ENCODE measurements around the gene NOC2L. TPM values are rescaled to one million over a fixed set of nuclear protein-coding genes. Genes with fewer than 3 reads are reported as not detected.
"Not testable (repeated sequence)": the region's sequence is repeated elsewhere in the genome, so short reads cannot be mapped to it uniquely, and the experiment has no call there.

NOC2L gene
- total RNA-seq, 1 donor from 2014 or later, result 192 TPM

DNA sequence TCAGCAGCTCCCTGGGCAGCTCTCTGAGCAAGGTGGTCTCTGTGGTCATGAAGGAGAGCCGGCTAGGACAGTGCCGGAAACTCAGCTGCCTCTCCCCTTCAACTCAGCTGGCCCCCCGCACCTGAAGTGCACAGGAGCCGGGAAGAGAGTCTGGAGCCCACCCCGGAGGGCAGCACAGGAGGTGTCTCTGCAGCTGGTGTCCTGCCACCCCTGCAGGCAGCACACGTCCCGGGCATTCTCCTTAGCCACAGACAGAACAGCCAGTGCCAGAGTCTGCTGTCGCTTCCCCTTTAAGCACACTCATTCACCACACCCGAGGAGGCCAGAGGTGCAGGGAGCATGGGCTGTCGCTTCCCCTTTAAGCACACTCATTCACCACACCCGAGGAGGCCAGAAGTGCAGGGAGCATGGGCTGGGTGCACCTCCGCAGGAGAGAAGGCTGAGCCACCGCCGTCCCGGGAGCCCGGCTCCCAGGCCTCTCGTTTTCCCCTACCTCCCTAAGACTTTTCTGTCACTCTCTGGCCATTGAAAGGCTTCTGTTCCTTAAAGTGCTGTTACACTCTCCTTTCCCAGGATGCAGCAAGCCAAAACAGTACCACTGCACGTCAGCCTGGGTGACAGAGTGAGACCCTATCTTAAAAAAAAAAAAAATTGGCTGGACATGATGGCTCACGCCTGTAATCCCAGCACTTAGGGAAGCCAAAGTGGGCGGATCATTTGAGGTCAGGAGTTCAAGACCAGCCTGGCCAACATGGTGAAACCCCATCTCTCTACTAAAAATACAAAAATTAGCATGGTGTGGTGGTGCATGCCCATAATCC lies 52.2 kb downstream of the NOC2L start:
- Mint-ChIP-seq H3K27me3 (peaks cover 50% of the 10 kb centered on the region), H3K27ac (no peak overlapping the region), H3K9me3 (no peaks in the 10 kb centered on the region), H3K4me1 (peaks cover 5% of the 10 kb centered on the region), H3K36me3 (ENCODE audit: low read depth) (no peaks in the 10 kb centered on the region), H3K4me3 (peak overlapping the region; percentile 23)
- intact Hi-C loops (cut with micrococcal nuclease), result no loop called here
- DNase-seq, result no peak

DNA sequence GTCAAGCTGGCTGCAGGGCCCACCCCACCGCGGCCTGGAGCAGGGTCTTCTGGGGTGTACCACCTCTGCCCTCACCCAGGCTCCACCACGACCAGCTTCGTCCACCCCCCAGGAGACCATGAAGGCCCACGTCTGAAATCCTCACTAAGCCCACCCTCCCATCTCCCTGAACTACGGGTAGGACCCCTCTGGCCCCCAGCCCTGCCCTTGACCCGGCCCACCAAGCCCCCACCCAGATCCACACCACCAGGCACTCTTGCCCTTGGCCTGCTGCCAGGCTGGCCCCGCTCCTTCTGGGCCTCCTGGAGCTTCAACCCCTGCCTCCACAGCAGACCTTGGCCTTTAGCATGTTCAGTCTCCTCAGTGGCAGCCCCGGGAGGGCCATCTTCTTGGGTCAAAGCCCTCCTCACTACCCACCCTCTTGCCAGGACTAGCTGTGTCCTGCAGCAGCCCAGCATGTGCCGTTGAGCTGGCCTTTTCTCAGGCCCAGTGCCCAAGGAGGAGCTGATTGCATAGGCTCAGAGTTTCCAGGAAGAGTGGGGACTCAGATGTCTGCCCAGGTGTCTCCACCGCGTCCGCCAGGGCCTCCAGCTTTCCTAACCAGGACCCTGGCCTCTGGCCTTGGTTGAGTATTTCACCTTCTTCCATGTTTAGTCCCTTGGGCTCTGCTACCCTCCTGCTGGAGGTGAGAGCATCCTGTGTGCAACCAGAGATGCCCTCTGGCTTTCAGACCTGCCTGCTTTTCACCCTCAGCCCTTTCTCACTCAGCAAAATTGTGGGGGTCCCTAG lies 53.1 kb downstream of the NOC2L start:
- no peaks in the 10 kb centered on the region for H3K9me3 Mint-ChIP-seq
- intact Hi-C loops (cut with micrococcal nuclease), result no loop called here
- no peaks in the 10 kb centered on the region for H3K36me3 Mint-ChIP-seq (ENCODE audit: low read depth)
- peak overlapping the region; percentile 23 for H3K4me3 Mint-ChIP-seq
- H3K4me1 Mint-ChIP-seq, result peaks cover 5% of the 10 kb centered on the region
- H3K27ac Mint-ChIP-seq, result peak overlapping the region; percentile 29
- peaks cover 46% of the 10 kb centered on the region for H3K27me3 Mint-ChIP-seq
- no peak for DNase-seq

DNA sequence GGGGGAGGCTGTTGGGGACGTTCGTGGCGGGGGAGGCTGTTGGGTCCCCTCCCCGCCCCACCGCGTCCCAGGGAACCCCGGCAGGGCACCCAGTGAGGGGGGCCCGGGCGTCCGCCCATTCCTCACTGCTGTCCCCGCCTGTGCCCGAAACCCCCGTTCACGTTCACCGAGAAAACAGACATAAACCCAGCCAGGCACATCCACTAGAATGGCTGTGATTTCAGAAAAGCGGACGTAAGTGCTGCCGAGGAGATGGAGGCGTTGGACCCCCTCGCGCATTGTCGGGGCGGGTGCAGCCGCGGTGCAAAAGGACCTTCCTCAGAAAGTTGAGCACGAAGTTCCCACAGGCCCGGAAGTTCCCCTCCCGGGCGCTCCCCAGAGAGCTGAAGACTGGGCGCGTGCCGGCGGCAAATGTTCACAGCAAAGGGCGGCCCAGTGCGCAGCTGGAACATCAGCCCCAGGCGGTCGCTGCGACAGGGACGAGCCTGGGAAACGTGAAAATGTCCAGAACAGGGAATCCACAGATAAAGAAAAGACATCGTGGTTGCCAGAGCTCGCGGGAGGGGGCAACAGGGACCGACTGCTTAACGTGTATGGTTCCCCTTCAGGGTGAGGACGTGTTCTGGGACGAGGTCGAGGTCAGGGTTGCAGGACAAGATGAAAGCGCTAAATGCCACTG lies 53.8 kb downstream of the NOC2L start:
- Mint-ChIP-seq H3K4me1 (peaks cover 5% of the 10 kb centered on the region), H3K27ac (peak overlapping the region; percentile 74), H3K4me3 (peak overlapping the region; percentile 70), H3K9me3 (no peaks in the 10 kb centered on the region), H3K36me3 (ENCODE audit: low read depth) (no peaks in the 10 kb centered on the region), H3K27me3 (peaks cover 44% of the 10 kb centered on the region)
- DNase-seq, result peak; percentile 74
- intact Hi-C loops (cut with micrococcal nuclease), result no loop called here

DNA sequence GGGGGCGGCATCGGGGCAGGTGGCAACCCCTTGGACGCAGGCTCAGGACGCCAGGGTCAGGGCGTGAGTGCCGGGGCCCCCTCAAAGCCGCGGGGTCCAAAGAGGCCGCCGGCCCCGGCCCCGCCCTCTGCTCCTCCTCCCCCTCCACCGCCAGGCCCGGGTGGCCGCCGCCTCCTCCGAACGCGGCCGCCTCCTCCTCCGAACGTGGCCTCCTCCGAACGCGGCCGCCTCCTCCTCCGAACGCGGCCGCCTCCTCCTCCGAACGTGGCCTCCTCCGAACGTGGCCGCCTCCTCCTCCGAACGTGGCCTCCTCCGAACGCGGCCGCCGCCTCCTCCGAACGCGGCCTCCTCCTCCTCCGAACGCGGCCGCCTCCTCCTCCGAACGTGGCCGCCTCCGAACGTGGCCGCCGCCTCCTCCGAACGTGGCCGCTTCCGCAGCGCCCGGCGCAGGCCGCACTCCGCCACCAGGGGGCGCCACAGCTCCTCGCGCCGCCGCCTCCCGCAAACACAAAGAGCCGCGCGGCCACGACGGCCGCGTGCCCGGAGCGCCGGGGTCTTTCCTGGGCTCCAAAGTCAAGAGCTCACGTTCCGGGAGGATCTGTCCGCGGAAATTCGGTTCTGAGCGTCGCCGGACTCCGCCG lies 54.6 kb downstream of the NOC2L start:
- intact Hi-C loops (cut with micrococcal nuclease), result loop anchor here (1.0 to 5.0 kb wide), 2 partner anchors 33 to 72 kb away; no protein-coding TSS in a partner anchor
- Mint-ChIP-seq H3K36me3 (ENCODE audit: low read depth) (no peaks in the 10 kb centered on the region), H3K27me3 (peaks cover 45% of the 10 kb centered on the region), H3K27ac (peak overlapping the region; percentile 69), H3K9me3 (no peaks in the 10 kb centered on the region), H3K4me1 (peaks cover 5% of the 10 kb centered on the region), H3K4me3 (peak overlapping the region; percentile 80)
- DNase-seq, result peak; percentile 97

DNA sequence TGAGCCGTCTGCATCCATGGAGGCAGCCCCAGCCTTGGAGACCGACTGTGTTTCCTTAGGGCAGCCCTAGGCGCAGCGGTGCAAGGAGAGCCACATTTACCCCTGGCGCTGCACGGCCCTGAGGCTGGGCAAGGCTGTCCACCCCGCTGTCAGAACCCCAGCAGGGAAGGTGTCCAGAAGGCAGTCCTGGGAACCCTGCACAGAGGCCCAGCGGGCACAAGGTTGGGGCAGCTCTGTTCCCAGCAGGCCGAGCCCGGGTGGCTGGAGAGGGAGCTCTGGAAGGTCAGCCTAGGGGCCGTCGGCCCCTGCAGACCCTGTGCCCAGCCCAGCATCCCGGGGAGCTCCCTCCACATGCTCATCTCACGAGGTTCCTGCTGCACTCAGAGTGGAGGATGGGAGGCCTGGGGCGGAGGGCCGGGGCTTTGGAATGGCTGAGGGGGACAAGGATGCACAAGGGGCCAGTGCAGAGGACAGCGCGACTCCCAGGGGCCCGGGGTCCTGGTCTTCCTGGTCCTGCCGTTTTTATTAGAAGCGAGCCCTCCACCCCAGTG lies 55.3 kb downstream of the NOC2L start:
- peaks cover 46% of the 10 kb centered on the region for H3K27me3 Mint-ChIP-seq
- intact Hi-C loops (cut with micrococcal nuclease), result loop anchor here (1.0 to 5.0 kb wide), 2 partner anchors 34 to 73 kb away; no protein-coding TSS in a partner anchor
- DNase-seq, result no peak
- H3K4me1 Mint-ChIP-seq, result peaks cover 5% of the 10 kb centered on the region
- H3K27ac Mint-ChIP-seq, result no peak overlapping the region
- no peaks in the 10 kb centered on the region for H3K9me3 Mint-ChIP-seq
- no peaks in the 10 kb centered on the region for H3K36me3 Mint-ChIP-seq (ENCODE audit: low read depth)
- peak overlapping the region; percentile 49 for H3K4me3 Mint-ChIP-seq

DNA sequence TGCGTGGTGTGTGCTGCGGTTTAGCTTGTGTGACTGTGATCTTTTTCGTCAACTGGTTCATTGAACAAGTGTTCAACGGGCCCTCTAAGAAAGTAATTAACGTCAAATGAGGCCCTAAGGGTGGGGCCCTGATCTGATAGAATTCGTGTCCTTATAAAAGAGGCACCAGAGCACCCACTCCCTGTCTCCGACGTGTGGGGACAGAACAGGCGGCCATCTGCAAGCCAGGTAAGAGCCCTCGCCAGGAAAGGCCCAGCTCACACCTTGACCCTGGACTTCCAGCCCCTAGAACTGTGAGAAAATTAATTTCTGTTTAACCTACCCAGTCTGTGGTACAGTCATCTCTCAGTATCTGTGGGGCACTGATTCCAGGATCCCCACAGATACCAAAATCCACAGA lies 55.8 kb downstream of the NOC2L start:
- intact Hi-C loops (cut with micrococcal nuclease), result loop anchor here (5.0 kb wide), 1 partner anchor 34 kb away; no protein-coding TSS in a partner anchor
- peaks cover 10% of the 10 kb centered on the region for H3K4me1 Mint-ChIP-seq
- DNase-seq, result peak; percentile 54
- no peak overlapping the region for H3K27ac Mint-ChIP-seq
- peaks cover 2% of the 10 kb centered on the region for H3K36me3 Mint-ChIP-seq (ENCODE audit: low read depth)
- H3K4me3 Mint-ChIP-seq, result peak overlapping the region; percentile 49
- peaks cover 51% of the 10 kb centered on the region for H3K27me3 Mint-ChIP-seq
- peaks cover 5% of the 10 kb centered on the region for H3K9me3 Mint-ChIP-seq

DNA sequence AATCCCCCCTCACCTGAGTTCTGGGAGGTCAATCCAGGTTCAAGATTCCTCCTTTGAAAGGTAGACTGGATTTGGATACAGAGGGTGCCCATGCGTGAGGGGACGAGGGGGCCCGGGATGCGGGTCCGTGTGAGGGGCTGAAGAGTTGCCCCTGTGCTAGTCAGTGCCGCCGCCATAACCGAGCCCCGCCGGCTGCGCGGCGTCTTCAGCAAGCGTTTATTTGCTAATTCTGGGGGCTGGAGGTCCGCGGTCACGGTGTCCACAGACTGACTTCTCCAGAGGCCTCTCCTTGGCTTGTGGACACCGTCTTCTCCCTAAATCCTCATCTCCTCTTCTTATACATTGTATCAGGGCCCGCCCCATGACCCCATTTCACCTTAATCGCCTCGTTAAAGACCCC lies 56.3 kb downstream of the NOC2L start:
- Mint-ChIP-seq H3K27me3 (peaks cover 51% of the 10 kb centered on the region), H3K4me1 (peaks cover 11% of the 10 kb centered on the region), H3K9me3 (peaks cover 10% of the 10 kb centered on the region), H3K4me3 (peak overlapping the region; percentile 49), H3K27ac (no peak overlapping the region), H3K36me3 (ENCODE audit: low read depth) (peaks cover 5% of the 10 kb centered on the region)
- no peak for DNase-seq
- intact Hi-C loops (cut with micrococcal nuclease), result loop anchor here (5.0 kb wide), 1 partner anchor 34 kb away; no protein-coding TSS in a partner anchor

DNA sequence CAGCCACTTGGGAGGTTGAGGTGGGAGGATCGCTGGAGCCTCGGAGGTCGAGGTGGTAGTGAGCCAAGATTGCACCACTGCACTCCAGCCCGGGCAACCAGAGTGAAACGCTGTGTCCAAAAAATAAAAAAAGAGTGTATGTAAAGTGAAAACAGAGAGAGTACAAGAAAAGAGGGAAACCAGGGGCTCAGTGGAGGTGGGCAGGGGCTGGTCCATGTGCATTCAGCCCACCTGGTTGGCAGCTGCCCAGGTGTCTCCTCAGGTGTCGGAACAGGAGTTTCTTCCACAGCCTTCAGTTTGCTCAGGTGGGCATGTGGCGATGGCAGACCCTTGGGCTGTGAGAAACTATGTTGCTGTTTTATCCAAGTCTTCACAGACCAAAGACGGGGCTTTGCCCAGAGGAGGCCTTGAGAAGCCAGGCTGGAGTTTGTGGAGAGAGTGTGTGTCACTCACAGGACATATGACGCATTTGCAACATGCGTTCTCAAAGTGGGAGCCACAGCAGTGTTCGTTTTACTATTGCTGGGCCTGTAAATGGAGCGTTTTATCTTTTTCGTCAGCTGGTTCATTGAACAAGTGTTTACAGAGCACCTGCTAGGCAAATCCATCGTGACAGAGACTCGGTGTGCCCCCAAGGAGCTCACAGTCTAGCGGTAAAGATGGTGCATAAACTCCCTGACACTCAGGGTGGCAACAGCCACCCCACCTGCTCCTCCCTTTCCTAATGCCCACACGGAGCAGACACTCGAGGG lies 57.8 kb downstream of the NOC2L start:
- no peak overlapping the region for H3K4me3 Mint-ChIP-seq

DNA sequence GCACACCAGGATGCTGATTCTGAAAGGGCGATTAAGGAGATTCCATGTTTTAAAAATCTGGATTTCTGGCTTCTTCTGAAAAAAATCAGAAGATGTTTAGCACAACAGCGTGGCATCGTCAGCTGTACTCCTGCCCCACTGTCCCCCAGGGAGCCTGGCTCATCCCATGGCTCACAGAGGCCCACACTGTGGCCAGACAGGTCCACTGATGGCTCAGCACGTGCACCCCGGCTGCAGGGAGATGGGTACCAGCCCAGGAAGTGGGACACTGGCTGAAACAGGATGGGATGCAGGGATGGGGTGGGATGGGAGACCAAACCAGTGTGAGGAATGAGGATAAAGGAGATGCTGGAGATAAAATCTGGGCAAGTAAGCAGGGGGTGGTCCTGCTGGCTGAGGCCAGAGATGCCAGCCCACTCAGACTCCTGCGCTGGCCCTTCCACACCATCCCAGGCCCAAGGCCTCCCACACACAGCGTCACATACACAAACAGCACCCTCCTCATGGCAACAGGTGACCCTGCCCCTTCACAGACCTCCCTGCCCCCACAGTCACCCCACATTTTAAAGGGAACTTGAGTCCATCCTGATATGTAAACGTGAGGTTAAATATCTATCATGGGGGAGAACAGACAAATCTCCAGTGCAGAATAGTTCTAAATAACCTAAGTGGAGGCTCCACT lies 59.3 kb downstream of the NOC2L start:
- no peak overlapping the region for H3K27ac Mint-ChIP-seq
- peaks cover 23% of the 10 kb centered on the region for H3K9me3 Mint-ChIP-seq
- no peak overlapping the region for H3K4me3 Mint-ChIP-seq
- peaks cover 6% of the 10 kb centered on the region for H3K36me3 Mint-ChIP-seq (ENCODE audit: low read depth)
- DNase-seq, result no peak
- intact Hi-C loops (cut with micrococcal nuclease), result loop anchor here (5.0 kb wide), 1 partner anchor 38 kb away; no protein-coding TSS in a partner anchor
- peaks cover 48% of the 10 kb centered on the region for H3K27me3 Mint-ChIP-seq
- peaks cover 5% of the 10 kb centered on the region for H3K4me1 Mint-ChIP-seq

More for the DNA sequence above, 57.8 kb downstream of the NOC2L start:
- DNase-seq, result peak; percentile 48
- peaks cover 52% of the 10 kb centered on the region for H3K27me3 Mint-ChIP-seq
- no peak overlapping the region for H3K27ac Mint-ChIP-seq
- peaks cover 6% of the 10 kb centered on the region for H3K36me3 Mint-ChIP-seq (ENCODE audit: low read depth)
- peaks cover 11% of the 10 kb centered on the region for H3K4me1 Mint-ChIP-seq
- intact Hi-C loops (cut with micrococcal nuclease), result loop anchor here (5.0 kb wide), 1 partner anchor 36 kb away; no protein-coding TSS in a partner anchor
- peaks cover 20% of the 10 kb centered on the region for H3K9me3 Mint-ChIP-seq

DNA sequence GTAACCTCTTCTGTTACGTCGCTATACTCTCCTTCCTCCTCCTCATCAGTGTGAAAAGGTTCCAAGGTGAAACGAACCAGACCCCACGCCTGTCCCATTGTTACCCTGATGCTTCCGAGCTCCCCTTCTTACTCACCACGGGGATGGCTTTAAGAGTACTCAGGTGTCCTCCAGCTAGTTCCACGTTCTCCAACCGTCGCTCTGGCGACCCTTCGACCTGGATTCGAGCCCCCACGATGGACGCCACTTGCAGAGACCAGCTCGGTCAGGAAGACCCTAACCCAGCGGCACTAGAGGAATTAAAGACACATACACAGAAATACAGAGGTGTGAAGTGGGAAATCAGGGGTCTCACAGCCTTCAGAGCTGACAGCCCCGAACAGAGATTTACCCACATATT lies 61.1 kb downstream of the NOC2L start:
- DNase-seq; H3K4me1 Mint-ChIP-seq; H3K36me3 Mint-ChIP-seq (ENCODE audit: low read depth); intact Hi-C loops (cut with micrococcal nuclease): not testable (repeated sequence)
- peaks cover 53% of the 10 kb centered on the region for H3K27me3 Mint-ChIP-seq
- H3K9me3 Mint-ChIP-seq, result peaks cover 23% of the 10 kb centered on the region
- peak overlapping the region; percentile 31 for H3K27ac Mint-ChIP-seq
- peak overlapping the region; percentile 14 for H3K4me3 Mint-ChIP-seq

DNA sequence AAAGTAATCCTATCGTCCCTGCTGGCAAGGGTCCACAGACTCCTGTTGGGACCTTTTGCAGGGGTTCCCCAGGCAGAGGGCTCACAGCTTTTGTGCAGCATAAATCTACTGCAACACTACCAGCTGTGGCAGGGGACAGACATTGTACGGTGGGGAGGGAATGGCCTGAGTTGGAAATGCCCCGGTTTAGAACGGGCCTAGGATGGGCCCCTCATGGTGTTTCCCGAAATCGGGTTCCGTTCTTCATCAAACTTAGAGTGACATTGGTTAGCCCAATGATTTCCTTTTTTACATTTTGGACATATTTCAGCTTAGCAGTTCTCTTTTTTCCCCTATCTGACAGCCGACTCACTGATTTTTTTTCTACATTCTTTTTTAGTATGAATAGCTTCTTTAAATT lies 61.8 kb downstream of the NOC2L start:
- no peak for DNase-seq
- Mint-ChIP-seq H3K4me3 (no peak overlapping the region), H3K9me3 (peaks cover 23% of the 10 kb centered on the region), H3K27ac (no peak overlapping the region), H3K4me1 (peaks cover 5% of the 10 kb centered on the region), H3K27me3 (peaks cover 53% of the 10 kb centered on the region), H3K36me3 (ENCODE audit: low read depth) (peaks cover 6% of the 10 kb centered on the region)
- intact Hi-C loops (cut with micrococcal nuclease), result no loop called here

Measured in activated CD4-positive, alpha-beta T cell treated with anti-CD3 and anti-CD28 coated beads, Interleukin-2, amount 10 ng/mL, durations not matched to agents 24 days and 14 days (primary cell).